Esophagus muscularis mucosa (tissue), 3 donors: Measurements from ENCODE around the gene MAST4.

Experiments used
- CTCF ChIP-seq, 3 experiments: fragments of 200-600 bp in 2 of 3; fragments of 450-650 bp in 1 of 3; sonication (generic) in 2 of 3; IDR thresholded peaks; one replicate each; pipeline ENCODE4 v1.5.1; 2017 to 2019; ENCODE audit warnings: antibody characterized with exemption in 3 of 3, mild to moderate bottlenecking in 2 of 3, moderate library complexity in 1 of 3
- EP300 ChIP-seq: sonication (generic); formaldehyde crosslinking; IDR thresholded peaks from one replicate; pipeline ENCODE4 v1.6.1; 2017; ENCODE audit warnings: antibody characterized with exemption

- TF ChIP-seq EP300, result no peak
- no peak for TF ChIP-seq CTCF (IDR thresholded peaks at IDR 0.05)
Measured at GRCh38 chr5:67189931-67190330, 593.7 kb downstream of the MAST4 start.
